Urinary bladder (tissue), 4 donors: ENCODE data around the gene HNRNPLL. TPM values are rescaled to one million over a fixed set of nuclear protein-coding genes. Genes with fewer than 3 reads are reported as not detected.
A peak's percentile ranks its signal among the peaks of the same experiment; 100 is the strongest.

Experiments used
- DNase-seq: peaks from one replicate; pipeline ENCODE4 v3.0.0-alpha.2; 2015; ENCODE audit errors: extremely low spot score
- H3K27ac ChIP-seq: one replicate; pipeline ENCODE4 v1.5.1; 2013; ENCODE audit warnings: low read depth, mild to moderate bottlenecking, moderate library complexity
- H3K36me3 ChIP-seq: one replicate; pipeline ENCODE4 v1.6.1; 2013; ENCODE audit warnings: mild to moderate bottlenecking, moderate library complexity; ENCODE audit not compliant: insufficient read depth
- H3K4me1 ChIP-seq: one replicate; pipeline ENCODE4 v1.6.1; 2013; ENCODE audit warnings: mild to moderate bottlenecking, moderate library complexity; ENCODE audit not compliant: insufficient read depth
- H3K4me3 ChIP-seq: one replicate; pipeline ENCODE4 v1.5.1; 2013; ENCODE audit warnings: low read depth, low read length
- WGBS: extraction: QIAGEN DNeasy Blood & Tissue Kit; methylation state at CpG from one replicate; pipeline ENCODE4 v1.1.7; 2013; 5-methylcytosine and 5-hydroxymethylcytosine counted together
- polyA plus RNA-seq: library from polyadenylated mRNA; stranded (reverse); fragments of 200-250 nt; gene quantifications from one replicate; pipeline ENCODE4 v1.2.3, GENCODE V29; 2013
- total RNA-seq: library from RNA; depleted of rRNA; stranded (reverse); fragments of >200 nt; gene quantifications from one replicate; pipeline ENCODE4 v1.2.3, GENCODE V29; 2014
- donor health status: healthy with polysubstance abuse.
- donor health status: healthy.

The HNRNPLL gene
- total and polyA plus RNA-seq, 2 donors: 28.4 to 106 TPM

- Histone ChIP-seq H3K4me1 (no peaks in the 10 kb centered on the region), H3K27ac (no peak overlapping the region), H3K36me3 (no peaks in the 10 kb centered on the region), H3K4me3 (no peak overlapping the region)
- 96% methylated on average over 2 of the region's 2 CpGs for WGBS
- no peak for DNase-seq
These were observed 70.4 kb downstream of the HNRNPLL start for GRCh38 chr2:38532366-38532765.

- H3K4me3 ChIP-seq: no peak overlapping the region
- WGBS: 86% methylated on average over 14 of the region's 14 CpGs
- no peaks in the 10 kb centered on the region for H3K4me1 ChIP-seq
- H3K36me3 ChIP-seq: no peaks in the 10 kb centered on the region
- H3K27ac ChIP-seq: no peak overlapping the region
- no peak for DNase-seq
These were observed 73.5 kb downstream of the HNRNPLL start for GRCh38 chr2:38529208-38529607.

- WGBS: 56% methylated on average over 5 of the region's 5 CpGs
- Histone ChIP-seq H3K36me3 (no peaks in the 10 kb centered on the region), H3K4me3 (no peak overlapping the region), H3K27ac (no peak overlapping the region), H3K4me1 (no peaks in the 10 kb centered on the region)
- DNase-seq: no peak
These were observed 74.2 kb downstream of the HNRNPLL start for GRCh38 chr2:38528534-38528933.

- Histone ChIP-seq H3K4me3 (peak overlapping the region; percentile 26), H3K27ac (no peak overlapping the region), H3K4me1 (no peaks in the 10 kb centered on the region), H3K36me3 (no peaks in the 10 kb centered on the region)
- WGBS: under 1% methylated on average over 27 of the region's 27 CpGs
- DNase-seq: no peak
These were observed 74.7 kb downstream of the HNRNPLL start for GRCh38 chr2:38528008-38528442.

- Histone ChIP-seq H3K4me1 (no peaks in the 10 kb centered on the region), H3K27ac (no peak overlapping the region), H3K4me3 (peak overlapping the region; percentile 26), H3K36me3 (no peaks in the 10 kb centered on the region)
- DNase-seq: no peak
- 85% methylated on average over 5 of the region's 5 CpGs for WGBS
These were observed 75.3 kb downstream of the HNRNPLL start for GRCh38 chr2:38527338-38528007.

- no peak for DNase-seq
- WGBS: 75% methylated on average over 2 of the region's 2 CpGs
- Histone ChIP-seq H3K4me3 (no peak overlapping the region), H3K27ac (no peak overlapping the region), H3K36me3 (no peaks in the 10 kb centered on the region), H3K4me1 (no peaks in the 10 kb centered on the region)
These were observed 76.5 kb downstream of the HNRNPLL start for GRCh38 chr2:38526195-38526594.

GRCh38 chr2:38524580-38524979, 78.1 kb downstream of the HNRNPLL start:
- DNase-seq: no peak
- Histone ChIP-seq H3K4me1 (no peaks in the 10 kb centered on the region), H3K36me3 (no peaks in the 10 kb centered on the region), H3K27ac (no peak overlapping the region), H3K4me3 (no peak overlapping the region)
- 55% methylated on average over 3 of the region's 3 CpGs for WGBS

GRCh38 chr2:38523728-38524437, 78.8 kb downstream of the HNRNPLL start:
- Histone ChIP-seq H3K27ac (no peak overlapping the region), H3K36me3 (no peaks in the 10 kb centered on the region), H3K4me3 (no peak overlapping the region), H3K4me1 (no peaks in the 10 kb centered on the region)
- DNase-seq: no peak
- WGBS: 64% methylated on average over 11 of the region's 11 CpGs

GRCh38 chr2:38522754-38523349, 79.9 kb downstream of the HNRNPLL start:
- no peaks in the 10 kb centered on the region for H3K4me1 ChIP-seq
- no peak overlapping the region for H3K27ac ChIP-seq
- WGBS: 78% methylated on average over 10 of the region's 10 CpGs
- no peak overlapping the region for H3K4me3 ChIP-seq
- DNase-seq: no peak
- no peaks in the 10 kb centered on the region for H3K36me3 ChIP-seq

- no peaks in the 10 kb centered on the region for H3K36me3 ChIP-seq
- WGBS: 90% methylated on average over 4 of the region's 4 CpGs
- H3K27ac ChIP-seq: no peak overlapping the region
- no peak overlapping the region for H3K4me3 ChIP-seq
- H3K4me1 ChIP-seq: no peaks in the 10 kb centered on the region
- DNase-seq: no peak
These were observed 80.9 kb downstream of the HNRNPLL start for GRCh38 chr2:38521835-38522234.

- no peak for DNase-seq
- no peaks in the 10 kb centered on the region for H3K4me1 ChIP-seq
- no peaks in the 10 kb centered on the region for H3K36me3 ChIP-seq
- no peak overlapping the region for H3K27ac ChIP-seq
- 79% methylated on average over 6 of the region's 6 CpGs for WGBS
- H3K4me3 ChIP-seq: no peak overlapping the region
These were observed 85.4 kb downstream of the HNRNPLL start for GRCh38 chr2:38517284-38517683.

- no peak for DNase-seq
- Histone ChIP-seq H3K4me3 (no peak overlapping the region), H3K36me3 (no peaks in the 10 kb centered on the region), H3K4me1 (no peaks in the 10 kb centered on the region), H3K27ac (no peak overlapping the region)
- WGBS: 76% methylated on average over 6 of the region's 6 CpGs
These were observed 86.2 kb downstream of the HNRNPLL start for GRCh38 chr2:38516526-38516925.

GRCh38 chr2:38516122-38516521, 86.6 kb downstream of the HNRNPLL start:
- Histone ChIP-seq H3K4me1 (no peaks in the 10 kb centered on the region), H3K36me3 (no peaks in the 10 kb centered on the region), H3K4me3 (no peak overlapping the region), H3K27ac (no peak overlapping the region)
- no peak for DNase-seq
- 70% methylated on average over 3 of the region's 3 CpGs for WGBS
